Measurements from ENCODE around the gene PRIMA1.

PRIMA1 gene

DNA sequence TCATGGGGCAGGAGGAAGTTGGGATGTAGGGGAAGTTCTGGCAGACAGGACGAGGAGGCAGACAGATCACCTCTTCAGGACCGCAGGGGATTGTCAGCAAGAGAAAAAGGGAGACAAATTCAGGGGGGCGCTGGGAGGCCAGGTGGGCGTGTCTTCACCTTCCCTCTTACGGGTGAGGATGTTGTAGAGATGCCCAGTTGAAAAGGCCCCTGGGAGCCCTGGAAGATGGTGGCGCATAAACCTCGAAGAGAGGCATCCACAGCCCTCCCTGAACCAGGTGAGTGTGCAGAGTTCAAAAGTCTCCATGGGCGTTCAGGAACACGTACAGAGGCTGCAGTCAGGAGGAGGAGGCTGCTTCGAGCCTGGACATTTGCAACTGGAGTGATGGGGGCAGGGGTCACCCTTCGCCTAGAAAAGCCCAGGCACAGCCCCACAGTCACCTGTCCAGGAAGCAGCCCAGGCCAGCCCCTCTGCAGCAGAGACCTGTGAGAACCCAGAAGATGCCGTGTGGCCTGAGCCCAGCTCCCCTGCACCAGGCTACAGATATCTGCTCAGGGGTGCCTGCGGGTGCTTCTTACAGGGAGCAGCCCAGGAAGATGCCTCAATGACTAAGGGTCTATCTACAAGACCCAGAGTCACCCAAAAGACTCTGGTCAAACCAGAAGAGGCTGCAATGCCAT, 74.4 kb downstream of the PRIMA1 start:
- DNase-seq (ENCODE audit: low read depth in 3 of 3, low spot score in 1 of 3), result no peak

DNA sequence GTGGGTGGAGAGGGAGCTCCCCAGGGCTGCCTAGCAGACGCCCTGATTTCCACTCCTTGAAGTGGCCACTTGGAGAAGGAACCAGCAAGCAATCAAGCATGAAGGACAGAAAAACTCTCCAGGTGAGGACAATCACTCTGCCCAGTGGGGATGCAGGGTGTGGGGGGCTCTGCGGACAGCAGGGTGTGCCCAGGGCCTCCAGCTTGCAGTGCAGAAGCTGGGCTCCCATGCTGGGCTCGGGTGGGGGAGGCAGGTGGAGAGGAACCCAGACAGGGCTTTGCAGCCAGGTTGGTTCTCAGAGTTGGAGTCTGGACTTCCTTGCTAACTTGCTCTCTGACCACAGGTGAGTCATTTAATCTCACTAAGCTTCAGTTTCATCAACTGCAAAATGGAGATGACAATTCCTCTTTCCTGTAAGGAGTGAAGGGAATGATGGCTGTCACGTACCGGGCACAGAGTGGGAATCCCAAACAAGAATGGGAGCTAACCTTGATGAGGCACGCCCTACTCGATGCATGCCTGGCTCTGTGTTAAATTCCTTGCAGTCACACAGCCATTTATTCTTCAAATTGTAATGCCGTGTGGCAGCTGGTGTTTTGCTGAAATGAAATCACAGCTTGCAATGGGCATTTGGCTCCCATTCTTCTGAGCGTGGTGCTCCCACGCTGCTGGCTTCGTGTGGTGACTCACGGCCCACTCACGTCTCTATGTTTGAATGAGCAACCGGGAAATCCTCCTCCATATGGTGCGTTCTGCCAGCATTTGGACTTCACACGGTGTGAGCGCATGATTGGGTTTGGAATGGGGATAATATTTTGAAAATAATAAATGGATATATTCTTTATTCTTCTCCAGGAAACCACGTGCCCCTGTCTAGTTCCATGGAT, 75.2 kb downstream of the PRIMA1 start:
- no peak for DNase-seq (ENCODE audit: low read depth in 3 of 3, low spot score in 1 of 3)

DNA sequence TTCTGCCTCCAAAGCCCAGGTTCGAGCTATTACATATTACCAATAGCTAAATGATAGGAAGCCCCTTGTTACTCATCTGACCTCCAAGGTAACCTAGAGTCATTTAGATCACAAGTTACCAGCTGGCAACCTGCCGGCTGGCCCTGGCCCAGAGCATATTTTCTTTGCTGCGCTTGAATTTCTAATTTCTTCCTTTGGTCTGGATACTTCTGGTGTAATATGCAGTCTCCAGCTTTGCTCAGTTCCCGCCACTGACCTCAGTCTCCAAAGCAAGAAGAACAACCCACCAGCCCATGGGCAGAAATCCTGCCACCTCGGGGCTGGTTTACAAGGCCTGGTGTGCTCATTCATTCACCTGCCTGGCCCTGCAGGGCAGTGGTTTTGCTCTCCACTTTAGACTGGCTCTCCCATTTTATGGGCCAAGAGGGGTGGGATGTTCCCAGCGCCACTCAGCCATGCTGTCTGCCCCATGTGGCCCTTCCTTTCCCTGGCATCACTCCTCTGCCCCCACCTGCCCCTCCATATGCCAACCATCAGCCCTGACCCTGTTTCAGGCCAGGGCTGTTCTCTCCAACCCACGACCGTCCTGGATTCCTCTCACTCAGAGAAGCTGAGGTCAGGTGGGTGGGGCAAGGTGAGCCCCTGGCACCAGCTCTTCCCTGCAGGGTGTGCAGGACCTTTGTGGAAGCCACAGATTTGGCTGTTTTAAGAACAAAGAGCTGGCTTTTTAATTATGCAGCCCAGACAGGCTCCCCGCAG, 76.0 kb downstream of the PRIMA1 start:
- no peak for DNase-seq (ENCODE audit: low read depth in 3 of 3, low spot score in 1 of 3)

DNA sequence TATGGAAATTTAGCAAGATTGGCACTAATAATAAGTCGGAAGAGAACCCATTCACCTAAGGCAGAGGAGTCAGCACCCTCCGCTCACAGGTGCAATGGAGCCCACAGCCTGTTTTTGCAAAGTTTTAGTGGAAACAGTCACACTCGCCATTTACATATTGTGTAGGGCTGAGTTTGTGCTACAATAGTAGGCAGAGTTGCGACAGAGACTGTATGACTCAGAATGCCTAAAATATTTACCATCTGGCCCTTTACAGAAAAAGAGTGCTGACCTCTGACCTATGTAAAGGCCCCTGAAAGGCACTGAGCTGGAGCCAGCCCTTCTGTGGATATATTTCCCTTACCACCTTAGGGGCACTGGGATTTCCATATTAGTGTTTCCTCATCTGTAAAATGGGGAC, 79.0 kb downstream of the PRIMA1 start:
- DNase-seq (ENCODE audit: low read depth in 3 of 3, low spot score in 1 of 3), result no peak

DNA sequence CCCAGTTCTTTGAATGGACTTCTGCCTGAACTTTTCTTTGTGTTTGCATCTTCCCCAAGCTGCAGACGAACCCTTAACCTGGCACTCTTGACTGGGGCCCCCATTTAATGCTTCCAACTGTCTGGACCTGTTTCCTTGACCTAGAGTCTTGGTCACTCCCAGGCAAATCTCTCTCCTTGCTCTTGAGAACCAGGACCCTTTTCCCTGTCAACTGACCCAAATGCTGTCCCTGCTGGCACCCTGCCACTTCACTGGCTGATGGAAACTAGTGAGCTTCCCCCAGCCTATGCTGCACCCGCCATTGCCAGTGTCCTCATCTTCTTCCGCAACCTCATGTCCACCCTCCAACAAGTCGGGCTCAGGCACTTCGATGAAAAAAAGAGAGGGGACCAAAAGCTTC, 79.5 kb downstream of the PRIMA1 start:
- no peak for DNase-seq (ENCODE audit: low read depth in 3 of 3, low spot score in 1 of 3)

DNA sequence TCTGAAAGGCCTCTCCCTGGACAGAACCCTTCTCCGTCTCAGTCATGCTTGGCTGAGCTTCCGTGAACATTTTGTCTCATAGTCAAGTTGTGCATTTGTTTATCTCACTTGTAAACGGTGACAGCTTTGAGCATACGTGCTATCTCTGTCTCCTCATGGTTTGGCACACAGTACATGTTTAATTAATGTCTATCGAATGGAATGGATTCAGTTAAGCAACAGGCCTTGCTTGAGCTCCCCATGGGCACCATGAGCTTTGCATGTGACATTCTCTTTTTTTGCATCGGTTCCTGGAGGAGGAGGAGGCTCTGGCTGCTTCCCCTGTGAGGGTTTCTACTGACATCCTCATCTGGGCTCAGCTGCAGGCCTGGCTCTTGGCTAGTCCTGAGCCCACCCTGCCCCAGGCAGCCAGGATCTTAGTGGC, 80.0 kb downstream of the PRIMA1 start:
- no peak for DNase-seq (ENCODE audit: low read depth in 3 of 3, low spot score in 1 of 3)

DNA sequence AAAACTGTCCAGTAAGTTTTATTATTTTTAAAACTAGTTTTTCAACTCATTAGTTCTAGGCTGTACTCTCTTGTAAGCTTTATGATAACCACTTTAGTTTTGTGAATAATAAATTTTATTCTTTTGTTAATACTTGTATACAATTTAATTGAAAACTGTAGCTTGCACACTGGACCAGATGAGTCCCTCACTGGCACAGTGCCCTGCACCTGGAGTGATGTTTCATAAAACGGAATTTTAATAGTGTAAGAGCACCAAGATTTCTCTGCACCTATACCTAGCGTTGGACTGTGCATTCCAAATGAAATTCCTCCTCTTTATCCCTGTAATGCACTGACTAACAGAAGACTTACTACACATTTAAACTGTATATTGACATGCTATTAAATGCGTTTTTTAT, 80.8 kb downstream of the PRIMA1 start:
- DNase-seq (ENCODE audit: low read depth in 3 of 3, low spot score in 1 of 3), result no peak

DNA sequence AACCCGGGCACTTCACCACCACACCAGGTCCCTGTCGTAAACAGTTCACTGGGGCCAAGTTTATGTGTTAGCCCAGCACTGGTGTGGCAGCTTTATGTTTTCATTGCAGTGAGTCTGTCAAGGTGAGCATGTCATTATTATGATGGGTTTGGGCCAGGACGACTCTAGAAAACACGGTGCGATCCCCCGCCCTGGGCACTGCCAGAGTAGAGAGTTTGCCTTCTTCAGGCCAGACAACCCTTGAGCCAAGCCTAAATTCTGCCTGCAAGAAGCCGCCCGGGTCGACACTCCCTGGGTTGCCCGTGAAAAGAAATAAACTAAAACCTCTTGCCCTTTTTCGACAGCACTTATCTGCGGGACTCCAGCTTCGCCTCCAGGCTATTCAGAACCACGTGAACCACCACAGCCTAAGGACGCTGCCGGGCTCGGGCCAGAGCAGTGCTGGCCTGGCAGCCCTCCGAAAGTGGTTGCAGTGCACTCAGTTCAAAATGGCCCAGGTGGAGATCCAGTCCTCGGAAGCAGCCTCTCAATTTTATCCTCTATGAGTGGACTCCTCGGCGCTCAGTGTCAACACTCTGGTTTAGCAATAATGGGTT, 81.8 kb downstream of the PRIMA1 start:
- no peak for DNase-seq (ENCODE audit: low read depth in 3 of 3, low spot score in 1 of 3)

DNA sequence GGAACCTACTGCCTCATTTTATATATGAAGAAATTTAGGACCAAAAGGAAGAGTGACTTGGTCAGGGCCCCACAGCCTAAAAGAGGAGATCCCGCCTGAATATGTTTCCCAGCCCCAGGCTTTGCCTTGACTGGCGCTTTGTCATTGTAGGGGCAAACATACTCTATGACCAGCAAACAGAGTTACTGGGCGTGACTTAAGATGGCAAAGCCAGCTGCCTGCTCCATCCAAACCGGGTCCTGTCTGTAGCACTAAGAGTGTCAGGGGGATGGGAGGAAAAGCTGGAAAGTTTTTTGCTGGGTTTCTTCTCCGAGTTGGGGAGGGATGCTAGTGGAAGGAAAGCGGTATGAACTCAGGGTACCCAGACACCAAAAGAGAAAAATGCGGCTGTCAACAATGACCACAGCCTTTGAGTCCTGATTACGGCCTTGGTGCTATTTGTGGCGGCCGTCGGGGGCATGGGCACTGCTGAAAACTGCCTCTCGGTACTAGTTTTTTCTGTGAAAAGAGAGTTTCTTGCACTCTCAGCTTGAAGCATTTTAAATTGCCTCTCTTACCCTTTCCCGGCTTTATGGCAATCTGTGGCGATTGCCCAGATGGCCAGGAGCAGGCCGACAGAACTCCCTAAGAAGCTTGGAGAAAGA, 82.7 kb downstream of the PRIMA1 start:
- no peak for DNase-seq (ENCODE audit: low read depth in 3 of 3, low spot score in 1 of 3)

DNA sequence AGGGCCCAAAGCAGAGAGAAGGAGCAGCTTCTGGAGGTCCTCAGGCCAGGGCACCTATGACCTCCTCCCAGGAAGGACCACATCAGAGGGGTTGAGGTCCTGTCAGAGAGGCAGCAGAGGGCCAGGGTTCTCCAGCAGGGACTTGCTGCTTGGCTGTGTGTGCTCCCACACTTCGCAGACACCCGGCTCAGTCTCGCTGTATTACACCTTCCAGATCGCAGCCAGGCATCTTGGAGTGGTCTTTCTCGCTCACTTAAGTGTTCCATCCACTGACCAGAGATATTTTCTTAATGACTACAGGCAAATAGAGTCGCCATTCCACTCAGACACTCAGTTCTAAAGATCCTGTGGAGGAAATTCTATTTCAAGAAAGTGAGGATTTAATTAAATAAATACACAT, 84.3 kb downstream of the PRIMA1 start:
- no peak for DNase-seq (ENCODE audit: low read depth in 3 of 3, low spot score in 1 of 3)

DNA sequence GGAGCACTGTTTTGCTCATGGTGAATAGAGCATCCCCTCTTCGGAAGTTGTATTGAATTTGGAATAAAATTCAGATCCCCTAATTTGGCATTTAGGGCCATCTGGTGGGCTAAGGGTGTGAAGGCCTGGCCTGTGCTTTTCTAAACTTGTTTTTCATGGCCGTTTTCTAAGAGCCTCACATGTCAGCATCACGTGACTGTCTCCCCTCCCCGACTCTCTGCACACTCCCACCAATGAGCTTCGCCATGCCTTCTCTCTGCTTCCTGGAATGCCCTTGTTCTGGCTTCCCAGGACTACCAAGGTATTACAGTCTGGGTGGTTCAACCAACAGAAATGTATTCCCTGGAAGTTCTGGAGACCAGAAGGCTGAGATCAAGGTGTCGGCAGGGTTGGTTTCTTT, 85.3 kb downstream of the PRIMA1 start:
- no peak for DNase-seq (ENCODE audit: low read depth in 3 of 3, low spot score in 1 of 3)

DNA sequence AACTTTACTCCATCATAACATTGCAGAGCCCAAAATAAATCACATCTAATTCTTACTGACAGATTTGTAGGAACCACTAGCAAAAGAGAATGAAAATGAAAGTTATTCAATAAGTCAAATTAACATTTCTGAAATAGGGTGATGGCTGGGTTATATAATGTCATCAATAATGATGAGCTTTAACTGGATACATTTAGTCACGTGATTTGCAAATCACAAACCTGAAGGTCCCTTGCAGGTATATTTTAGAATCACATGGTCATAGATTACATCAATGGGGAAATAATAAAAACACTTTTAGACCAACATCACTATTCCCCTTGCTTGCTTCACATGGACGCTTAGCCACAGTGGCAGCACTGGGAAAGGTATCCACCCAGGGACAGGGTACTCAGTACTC, 86.7 kb downstream of the PRIMA1 start:
- no peak for DNase-seq (ENCODE audit: low read depth in 3 of 3, low spot score in 1 of 3)

DNA sequence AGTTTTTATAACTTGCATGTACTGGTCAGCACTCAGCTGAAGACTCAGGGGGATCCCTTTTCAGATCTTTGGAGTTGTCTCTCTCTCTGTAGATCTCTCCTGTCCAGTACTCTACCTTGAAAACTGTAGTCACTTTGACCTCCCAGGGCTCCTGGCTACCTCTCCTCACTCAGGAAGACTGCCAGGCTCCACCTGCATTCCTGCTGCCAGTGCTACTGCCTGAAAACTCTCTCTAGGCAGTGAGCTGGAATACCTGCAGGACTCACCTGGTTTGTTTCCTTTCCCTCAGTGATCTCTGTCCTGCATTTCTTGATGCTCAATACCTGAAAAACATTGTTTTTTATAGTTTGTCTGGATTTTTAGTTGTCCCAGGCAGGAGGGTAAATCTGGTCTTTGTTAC, 87.4 kb downstream of the PRIMA1 start:
- no peak for DNase-seq (ENCODE audit: low read depth in 3 of 3, low spot score in 1 of 3)

DNA sequence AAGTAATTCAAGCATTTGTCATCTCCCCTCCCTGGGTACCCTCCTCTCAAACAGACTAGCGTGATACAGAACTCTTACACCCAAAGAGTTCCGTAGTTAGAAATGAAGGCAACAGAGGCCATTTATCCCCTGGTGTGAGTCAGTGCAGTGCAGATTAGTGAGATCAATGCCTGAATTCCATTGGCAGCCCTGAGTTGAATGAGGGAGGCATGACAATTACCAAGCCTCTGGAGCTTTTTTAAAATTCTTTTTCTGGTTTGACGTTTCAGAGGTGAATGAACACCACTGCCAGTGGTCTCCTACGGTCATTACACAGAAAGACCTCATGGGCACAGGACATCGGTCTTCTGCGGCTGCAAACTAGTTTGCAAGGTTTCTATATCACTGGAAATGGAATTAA, 94.4 kb downstream of the PRIMA1 start:
- no peak for DNase-seq (ENCODE audit: low read depth in 3 of 3, low spot score in 1 of 3)

DNA sequence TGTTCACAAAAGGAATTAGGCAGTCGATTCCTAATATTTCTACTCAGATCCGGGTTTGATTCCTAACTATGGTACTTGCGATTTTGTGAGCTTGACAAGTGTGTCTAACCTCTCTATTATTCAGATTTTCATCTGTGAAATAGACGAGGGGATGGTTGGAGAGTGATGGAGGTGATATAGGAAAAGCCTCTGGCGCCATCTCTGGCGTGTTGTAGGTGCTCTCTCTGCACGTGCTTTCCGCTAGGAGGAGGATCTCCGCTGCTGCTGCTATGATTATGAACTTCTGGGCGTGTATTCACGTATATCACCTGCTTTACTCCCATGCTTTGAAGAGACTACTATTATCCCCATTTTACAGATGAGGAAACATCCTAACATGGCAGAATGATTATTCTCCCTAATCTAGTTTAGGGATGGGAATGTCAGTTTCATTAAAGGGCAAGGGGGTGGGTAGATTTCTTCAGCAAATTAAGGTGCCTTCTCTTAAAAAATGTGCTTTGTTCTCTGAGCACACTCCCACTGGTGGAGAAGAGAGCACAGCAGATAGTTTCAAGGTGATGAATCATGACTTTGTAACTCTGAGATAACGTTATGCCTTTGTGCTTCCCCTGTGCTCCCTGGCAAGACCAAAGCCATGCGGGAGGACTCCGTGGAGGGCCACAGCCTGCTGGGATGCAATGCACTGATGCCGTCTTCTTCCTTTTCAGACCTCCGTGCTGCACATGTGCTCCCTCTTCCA, 97.1 kb downstream of the PRIMA1 start:
- DNase-seq (ENCODE audit: low read depth in 3 of 3, low spot score in 1 of 3), result no peak

DNA sequence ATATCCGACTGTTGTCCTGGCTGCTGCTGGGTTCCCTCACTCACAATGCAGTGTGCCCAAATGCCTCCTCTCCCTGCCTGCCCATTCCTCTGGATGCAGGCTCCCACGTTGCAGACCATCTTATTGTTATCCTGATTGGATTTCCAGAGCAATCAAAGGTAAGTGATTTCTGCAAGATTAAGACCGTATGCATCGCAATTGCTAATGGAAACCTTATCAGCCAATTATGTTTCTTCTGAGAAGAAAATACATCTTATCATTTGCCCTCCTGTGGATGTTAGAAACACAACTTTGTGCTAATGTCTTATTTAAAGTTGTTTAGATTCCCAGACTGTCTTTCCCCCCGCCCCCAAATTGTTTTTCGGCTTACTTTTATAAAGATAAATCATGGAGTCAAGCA, 98.1 kb downstream of the PRIMA1 start:
- DNase-seq (ENCODE audit: low read depth in 3 of 3, low spot score in 1 of 3), result no peak

DNA sequence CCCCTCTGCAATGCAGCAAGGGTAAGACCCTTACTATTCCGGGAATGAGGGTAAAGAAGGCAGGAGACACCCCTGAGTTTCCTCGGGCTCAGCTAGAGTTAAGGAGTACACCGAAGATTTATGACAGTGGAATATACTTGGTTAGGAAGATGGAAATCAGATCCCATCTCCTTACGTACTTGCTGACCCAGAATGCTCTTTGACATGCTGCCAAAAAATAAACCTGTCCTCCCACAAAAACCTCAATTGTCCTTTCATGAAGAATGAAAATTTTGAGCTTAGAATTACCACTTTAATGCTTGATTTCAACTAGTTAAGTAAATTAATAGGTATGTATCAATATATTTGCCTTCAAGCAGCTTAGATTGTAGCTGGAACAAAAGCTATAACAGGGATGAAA, 99.5 kb downstream of the PRIMA1 start:
- DNase-seq (ENCODE audit: low read depth in 3 of 3, low spot score in 1 of 3), result no peak

DNA sequence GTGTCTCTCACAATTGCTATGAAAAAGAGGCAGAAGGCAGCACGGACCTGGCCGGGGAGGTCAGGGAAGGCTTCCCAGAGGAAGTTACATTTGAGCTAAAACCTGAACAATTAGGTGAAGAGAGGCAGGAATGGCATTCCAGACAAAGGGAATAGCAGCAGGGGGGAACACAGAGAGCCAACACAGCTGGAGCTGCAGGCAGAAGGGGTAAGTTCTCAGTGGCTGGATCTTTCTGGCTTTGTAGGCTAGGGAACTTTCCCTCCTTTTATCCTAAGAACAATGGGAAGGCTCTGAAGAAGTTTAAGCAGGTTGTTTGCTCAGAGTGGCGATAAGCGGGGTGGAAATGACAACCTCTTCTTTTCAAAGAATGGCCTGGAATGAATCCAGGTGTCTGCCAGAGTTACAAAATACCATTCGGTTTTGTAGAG, 100.0 kb downstream of the PRIMA1 start:
- DNase-seq (ENCODE audit: low read depth in 3 of 3, low spot score in 1 of 3), result no peak

DNA sequence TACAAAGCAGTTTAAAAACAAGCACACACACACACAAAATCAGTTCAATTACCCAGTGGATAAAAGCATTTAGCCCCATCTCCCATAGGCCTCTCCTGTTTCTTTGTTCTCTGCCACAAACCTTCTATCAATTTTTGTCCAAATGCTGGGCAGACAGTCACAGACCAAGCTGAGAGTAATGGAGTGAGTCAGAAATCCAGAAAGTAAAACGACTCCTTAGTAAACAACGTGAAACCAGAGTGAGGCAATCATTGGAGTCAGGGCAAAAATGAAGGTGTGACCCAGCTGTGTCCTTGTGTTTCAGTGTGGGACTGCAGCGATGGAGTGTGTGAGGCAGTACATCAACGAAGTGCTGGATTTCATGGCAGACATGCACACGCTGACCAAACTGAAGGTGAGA, 102.0 kb downstream of the PRIMA1 start:
- DNase-seq (ENCODE audit: low read depth in 3 of 3, low spot score in 1 of 3), result no peak

DNA sequence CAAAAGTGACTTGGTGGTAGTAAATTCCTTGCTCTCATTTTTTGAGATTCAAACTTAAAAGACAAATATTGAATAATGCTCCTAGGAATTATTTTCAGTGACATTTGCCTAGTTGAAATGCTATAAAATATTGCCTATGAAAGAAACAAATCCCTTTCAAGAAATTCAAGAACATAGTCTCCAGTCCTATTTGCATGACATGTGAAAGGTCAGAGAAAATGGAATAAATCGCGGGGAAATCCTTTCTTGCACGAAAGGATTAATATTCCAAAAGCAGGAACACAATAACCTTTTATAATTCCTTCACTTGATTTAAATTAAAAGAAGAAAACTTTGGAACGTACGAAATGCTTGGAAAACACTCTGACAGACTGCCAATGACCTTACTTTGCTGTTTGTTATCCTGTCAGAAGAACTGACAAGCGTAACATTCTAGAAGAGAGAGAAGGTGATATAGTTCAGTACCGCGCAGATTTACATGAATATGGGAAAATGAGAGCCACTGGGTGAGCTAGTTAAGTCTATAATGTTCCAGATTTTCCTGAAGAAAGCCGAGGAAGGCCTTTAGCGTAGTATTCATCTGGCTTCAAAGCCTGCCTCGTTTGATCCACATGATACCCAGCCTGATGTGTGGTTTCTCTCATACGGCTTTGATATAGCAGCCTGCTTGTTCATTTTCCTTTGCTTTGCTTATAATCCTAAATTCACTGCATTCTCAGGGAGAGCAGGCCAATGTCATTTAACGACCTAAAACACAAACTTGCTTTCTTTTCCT, 103.0 kb downstream of the PRIMA1 start:
- no peak for DNase-seq (ENCODE audit: low read depth in 3 of 3, low spot score in 1 of 3)
